C4-2B (cell line): Measurements from ENCODE around the gene RIT1.

ENCODE experiments used
- ZFX ChIP-seq: fragments of 450-650 bp; IDR thresholded peaks from 2 replicates; pipeline ENCODE4 v1.6.1; 2017
- TF ChIP-seq, protein P1 (sequence below): fragments of 450-650 bp; conservative IDR thresholded peaks from 2 replicates; pipeline ENCODE4 v1.5.1; 2017; ENCODE audit warnings: mild to moderate bottlenecking

DNA sequence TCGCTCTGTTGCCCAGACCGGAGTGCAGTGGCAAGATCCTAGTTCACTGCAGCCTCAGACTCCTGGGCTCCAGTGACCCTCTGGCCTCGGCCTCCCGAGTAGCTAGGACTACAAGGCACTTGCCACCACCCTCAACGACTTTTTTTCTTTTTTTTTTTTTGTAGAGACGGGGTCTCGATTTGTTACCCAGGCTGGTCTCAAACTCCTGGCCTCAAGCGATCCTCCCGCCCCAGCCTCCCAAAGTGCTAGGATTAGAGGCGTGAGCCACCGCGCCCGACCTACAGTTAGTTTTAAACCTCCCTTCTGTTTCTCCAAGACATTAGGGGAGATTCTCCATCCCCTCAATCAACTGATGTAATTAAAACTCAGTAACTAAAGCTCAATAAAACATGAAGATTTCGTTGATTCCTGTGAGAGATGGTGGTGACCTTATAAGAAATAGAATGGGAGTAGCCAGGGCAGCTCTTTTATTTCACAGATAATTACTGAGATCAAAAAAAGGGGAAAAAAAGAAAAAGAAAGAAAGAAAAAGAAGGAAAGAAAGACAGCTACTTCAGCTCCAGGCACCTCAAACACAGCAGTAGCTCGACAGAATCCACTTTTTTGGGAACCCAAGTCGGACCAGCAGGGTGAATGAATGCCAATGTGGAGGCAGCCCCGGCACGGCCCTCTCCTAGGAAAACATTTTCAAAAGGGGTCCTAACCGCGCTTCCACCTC lies 54.7 kb downstream of the RIT1 start:
- TF ChIP-seq, protein P1, sequence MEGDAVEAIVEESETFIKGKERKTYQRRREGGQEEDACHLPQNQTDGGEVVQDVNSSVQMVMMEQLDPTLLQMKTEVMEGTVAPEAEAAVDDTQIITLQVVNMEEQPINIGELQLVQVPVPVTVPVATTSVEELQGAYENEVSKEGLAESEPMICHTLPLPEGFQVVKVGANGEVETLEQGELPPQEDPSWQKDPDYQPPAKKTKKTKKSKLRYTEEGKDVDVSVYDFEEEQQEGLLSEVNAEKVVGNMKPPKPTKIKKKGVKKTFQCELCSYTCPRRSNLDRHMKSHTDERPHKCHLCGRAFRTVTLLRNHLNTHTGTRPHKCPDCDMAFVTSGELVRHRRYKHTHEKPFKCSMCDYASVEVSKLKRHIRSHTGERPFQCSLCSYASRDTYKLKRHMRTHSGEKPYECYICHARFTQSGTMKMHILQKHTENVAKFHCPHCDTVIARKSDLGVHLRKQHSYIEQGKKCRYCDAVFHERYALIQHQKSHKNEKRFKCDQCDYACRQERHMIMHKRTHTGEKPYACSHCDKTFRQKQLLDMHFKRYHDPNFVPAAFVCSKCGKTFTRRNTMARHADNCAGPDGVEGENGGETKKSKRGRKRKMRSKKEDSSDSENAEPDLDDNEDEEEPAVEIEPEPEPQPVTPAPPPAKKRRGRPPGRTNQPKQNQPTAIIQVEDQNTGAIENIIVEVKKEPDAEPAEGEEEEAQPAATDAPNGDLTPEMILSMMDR: no peak
- TF ChIP-seq ZFX: no peak
